Measurements from ENCODE around the gene RPTOR. TPM values are rescaled to one million over a fixed set of nuclear protein-coding genes. Genes with fewer than 3 reads are reported as not detected.

RPTOR gene
- total RNA-seq, 1 donor from 2014 or later: 18.8 TPM

DNA sequence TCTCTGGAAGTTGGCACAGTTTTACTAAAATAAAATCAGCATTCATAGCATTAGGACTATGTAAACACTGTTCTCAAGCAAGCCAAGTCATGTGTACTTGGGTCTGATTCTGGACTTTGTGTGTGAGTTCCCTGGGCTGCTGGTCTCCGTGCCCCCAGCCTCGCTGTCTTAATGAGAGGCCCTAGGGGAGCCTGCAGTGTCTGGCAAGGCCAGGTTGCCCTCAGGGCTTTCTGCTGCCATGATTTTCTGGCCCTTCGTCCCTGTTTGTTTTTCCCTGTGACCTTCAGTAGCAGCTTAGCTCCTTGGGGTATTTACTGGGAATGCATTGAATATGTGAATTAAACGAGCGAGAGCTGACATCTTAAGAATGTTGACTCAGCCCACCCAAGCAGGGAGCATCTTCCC, 161.8 kb downstream of the RPTOR start:
- peak; percentile 34 for ATAC-seq
- no peak for DNase-seq (ENCODE audit: low spot score)

- DNase-seq (ENCODE audit: low spot score) (no peak), ATAC-seq (no peak)
These were observed 163.8 kb downstream of the RPTOR start for GRCh38 chr17:80708480-80708879.

DNA sequence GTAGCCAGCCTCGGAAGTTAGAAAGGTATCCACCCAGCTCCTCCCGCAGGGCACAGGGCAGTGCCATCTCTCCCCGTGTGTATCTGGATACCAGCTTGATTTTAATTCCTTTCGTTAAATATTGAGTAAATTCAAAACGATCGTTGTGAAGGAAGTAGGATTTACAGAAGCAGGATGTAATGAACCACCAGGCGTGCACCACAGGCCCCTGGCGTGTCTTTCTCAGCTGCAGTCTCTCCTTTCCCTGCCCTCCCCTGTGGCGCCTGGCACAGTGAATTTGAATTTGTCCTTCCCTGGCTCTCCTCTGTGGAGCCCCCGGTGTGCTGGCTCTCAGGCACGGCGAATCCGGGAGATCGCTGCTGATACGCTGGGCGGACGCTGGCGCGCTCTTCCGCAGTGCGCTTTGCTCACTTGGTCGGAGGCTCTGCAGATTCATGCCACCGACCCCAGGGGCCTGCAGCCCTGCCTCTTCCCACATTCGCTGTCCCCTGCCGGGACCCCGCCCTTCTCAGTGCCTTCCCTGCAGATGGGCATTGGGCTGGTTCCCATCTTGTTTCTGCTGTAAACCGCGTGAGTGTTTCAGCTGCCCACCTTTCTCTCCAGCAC, 164.6 kb downstream of the RPTOR start:
- DNase-seq (ENCODE audit: low spot score): no peak
- ATAC-seq: no peak

DNA sequence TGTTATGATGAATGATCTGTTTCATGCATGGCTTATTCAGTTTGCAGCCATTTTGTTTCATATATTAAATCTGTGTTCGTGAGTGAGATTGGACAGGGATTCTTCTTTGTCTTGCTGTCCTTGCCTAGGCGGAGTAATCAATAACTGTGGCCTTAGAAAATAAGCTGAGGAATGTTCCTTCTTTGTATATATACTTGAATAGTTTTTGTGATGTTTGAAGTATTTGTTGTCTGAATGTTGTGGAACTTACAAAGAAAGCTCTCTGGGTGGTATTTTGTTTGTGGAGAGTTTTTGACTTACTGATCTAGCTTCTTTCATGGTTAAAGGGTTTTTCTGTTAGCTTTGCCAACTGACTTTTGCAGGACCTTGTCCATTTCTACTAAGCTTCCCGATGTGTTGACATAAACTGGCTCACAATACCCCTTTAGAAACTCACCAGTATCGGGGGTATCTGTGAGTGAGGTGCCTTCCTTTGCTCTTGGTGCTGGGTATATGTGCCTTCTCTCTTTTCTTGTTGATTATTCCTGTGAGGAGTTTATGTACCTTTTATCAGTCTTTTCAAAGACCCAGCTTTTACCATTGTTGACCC, 166.2 kb downstream of the RPTOR start:
- ATAC-seq: no peak

GRCh38 chr17:80712089-80712488, 167.5 kb downstream of the RPTOR start:
- ATAC-seq (no peak), DNase-seq (ENCODE audit: low spot score) (no peak)

More for the DNA sequence above, 166.2 kb downstream of the RPTOR start:
- DNase-seq (ENCODE audit: low spot score): no peak

DNA sequence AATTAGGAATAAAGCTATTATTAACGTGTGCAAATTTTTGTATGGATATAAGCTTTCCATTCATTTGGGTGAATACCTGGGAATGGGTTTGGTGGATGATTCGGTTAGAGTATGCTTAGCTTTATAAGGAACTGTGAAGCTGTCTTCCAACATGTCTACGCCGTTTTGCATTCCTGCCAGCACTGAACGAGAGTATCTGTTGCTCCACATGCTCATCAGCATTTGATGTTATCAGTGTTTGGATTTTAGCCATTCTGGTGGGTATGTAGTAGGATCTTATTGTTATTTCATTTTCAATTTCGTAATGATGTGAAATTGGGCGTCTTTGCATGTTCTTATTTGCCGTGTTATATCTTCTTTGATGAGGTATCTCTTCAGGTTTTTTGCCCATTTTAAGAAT, 168.0 kb downstream of the RPTOR start:
- DNase-seq (ENCODE audit: low spot score) (no peak), ATAC-seq (no peak)

- no peak for DNase-seq (ENCODE audit: low spot score)
- ATAC-seq: no peak
These were observed 172.5 kb downstream of the RPTOR start for GRCh38 chr17:80716986-80717719.

DNA sequence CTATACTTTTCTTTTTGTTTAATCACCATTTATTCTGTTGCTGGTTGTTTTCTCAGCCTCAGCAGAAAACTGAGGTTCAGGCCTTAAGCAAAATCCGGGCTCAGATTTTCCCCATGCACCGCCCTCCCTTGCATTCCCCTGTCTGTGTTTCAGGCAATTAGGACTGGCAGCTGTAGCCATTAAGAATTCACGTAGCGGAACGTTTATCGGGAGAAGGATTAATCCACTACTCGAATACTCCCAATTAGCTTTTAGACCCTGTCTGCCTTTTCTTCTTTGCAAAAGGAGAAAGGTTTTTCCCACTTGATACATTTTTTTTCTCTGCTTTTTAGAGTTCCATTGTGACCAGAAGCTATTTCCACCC, 173.1 kb downstream of the RPTOR start:
- DNase-seq (ENCODE audit: low spot score) (no peak), ATAC-seq (no peak)

DNA sequence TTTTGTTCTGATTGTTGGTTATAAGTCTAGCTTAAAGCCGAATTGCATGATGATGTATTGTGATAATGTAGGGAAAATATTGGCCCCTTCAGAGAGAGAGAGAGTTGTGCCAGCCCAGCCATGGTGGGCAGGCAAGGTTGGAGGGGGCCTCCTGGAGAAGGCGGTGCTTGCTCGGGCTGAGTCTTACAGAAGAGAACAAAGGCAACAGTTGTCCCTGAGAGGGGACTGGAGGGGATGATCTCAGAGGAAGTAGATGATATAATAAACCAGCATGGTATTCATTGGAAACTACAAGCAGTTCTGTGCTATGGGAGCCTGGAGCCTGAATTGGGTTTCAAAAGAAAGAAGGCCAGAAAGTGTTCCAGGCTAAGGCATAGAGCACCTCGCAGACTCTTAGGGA, 173.8 kb downstream of the RPTOR start:
- DNase-seq (ENCODE audit: low spot score) (no peak), ATAC-seq (no peak)

- DNase-seq (ENCODE audit: low spot score): no peak
- no peak for ATAC-seq
These were observed 174.8 kb downstream of the RPTOR start for GRCh38 chr17:80719449-80719848.

- DNase-seq (ENCODE audit: low spot score) (no peak), ATAC-seq (peak; percentile 59)
These were observed 176.3 kb downstream of the RPTOR start for GRCh38 chr17:80720610-80721577.

DNA sequence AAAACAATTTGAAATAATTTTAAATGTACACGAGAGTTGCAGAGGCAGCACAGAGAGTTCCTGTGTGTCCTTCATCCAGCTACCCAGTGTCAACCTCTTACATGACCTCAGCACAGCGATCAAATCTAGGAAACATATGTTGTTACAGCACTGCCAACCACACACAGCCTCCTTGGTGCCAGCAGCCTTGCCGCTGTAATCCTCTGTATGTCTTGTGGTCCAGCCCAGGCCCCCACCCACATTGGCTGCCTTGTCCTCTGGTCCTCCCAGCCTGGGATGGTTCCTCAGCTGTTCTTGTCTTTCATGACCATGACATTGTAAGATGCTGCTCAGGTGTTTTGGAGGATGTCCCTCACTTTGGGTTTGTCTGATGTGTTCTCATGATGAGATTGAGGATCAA, 178.0 kb downstream of the RPTOR start:
- ATAC-seq: no peak

GRCh38 chr17:80724775-80725266, 180.2 kb downstream of the RPTOR start:
- DNase-seq (ENCODE audit: low spot score) (no peak), ATAC-seq (no peak)

More for the DNA sequence above, 178.0 kb downstream of the RPTOR start:
- no peak for DNase-seq (ENCODE audit: low spot score)

DNA sequence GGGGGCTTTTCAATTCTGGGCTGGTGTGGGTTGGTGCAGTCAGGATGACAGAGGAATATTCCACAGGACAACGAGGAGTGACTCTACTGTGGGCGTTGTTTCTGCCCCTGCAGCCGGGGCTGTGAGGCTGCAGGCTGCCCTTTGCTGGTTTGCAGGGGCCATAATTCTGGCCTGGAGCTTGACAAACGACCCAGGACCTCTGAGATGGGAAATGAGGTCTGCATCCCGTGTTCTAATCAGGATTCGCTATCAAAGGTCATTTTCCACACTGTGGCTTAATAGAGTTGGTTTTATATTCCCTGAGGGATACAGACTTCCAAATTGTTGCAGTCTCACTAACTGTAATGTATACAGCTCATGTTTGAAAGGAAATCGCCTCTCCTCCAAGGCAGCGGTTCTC, 180.9 kb downstream of the RPTOR start:
- DNase-seq (ENCODE audit: low spot score) (no peak), ATAC-seq (no peak)

DNA sequence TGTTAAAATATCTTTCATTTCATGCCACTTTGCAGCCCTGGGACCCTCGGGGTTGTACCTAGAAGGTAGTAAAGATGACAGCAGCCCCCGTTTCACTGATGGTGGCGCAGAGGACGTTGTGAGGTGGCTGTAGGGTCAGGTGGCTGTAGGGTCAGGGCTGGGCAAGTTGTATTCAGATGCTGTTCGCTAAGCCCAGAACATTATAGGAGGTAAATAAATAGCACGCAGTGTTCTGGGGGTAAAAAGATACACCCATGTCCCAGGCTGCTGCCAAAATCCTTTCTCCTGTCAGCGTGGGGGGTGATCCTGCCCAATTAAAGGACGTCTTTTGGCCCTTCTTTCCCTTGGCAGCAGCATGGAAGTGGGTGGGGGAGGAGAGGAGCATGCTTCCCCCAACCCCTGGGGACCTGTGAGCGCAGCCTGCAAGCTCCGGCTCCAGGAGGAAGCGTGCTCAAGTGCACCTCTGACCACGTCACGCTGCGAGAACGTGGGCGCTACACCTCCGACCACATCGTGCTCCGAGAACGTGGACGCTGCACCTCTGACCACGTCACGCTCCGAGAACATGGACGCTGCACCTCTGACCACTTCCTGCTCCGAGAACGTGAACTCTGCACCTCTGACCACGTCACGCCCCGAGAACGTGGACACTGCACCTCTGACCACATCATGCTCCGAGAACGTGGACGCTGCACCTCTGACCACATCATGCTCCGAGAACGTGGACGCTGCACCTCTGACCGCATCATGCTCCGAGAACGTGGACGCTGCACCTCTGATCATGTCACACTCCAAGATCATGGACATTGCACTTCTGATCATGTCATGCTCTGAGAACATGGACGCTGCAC, 182.1 kb downstream of the RPTOR start:
- ATAC-seq (peak; percentile 40), DNase-seq (ENCODE audit: low spot score) (no peak)

DNA sequence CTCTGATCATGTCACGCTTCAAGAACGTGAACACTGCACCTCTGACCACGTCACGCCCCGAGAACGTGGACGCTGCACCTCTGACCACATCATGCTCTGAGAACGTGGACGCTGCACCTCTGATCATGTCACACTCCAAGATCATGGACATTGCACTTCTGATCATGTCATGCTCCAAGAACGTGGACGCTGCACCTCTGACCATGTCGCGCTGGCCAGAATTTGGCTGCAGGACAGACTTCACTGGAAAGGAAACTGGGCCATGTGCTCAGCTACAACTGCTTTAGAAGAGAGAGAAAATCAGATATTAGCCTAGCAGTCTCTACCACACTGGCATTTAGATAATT, 182.7 kb downstream of the RPTOR start:
- ATAC-seq (peak; percentile 82), DNase-seq (ENCODE audit: low spot score) (peak; percentile 86)

GRCh38 chr17:80729016-80729415, 184.4 kb downstream of the RPTOR start:
- ATAC-seq: no peak
- DNase-seq (ENCODE audit: low spot score): no peak

DNA sequence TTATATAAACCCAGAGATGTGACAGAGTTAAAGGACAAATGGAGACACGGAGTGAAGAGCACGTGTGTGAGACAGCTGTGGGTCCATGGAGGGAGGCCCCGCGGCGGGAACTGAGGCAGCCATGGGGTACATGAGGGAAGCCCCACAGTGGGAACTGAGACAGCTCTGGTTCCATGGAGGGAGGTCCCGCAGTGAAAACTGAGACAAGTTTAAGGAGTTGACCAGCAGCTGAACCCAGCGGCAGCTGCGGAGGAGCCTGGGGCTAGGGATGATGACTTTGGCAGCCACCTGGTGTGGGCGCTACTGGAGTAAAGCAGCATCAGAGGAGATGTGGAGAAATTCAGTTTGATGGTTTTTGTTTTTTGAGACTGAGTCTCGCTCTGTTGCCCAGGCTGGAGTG, 185.1 kb downstream of the RPTOR start:
- no peak for ATAC-seq
- DNase-seq (ENCODE audit: low spot score): no peak

DNA sequence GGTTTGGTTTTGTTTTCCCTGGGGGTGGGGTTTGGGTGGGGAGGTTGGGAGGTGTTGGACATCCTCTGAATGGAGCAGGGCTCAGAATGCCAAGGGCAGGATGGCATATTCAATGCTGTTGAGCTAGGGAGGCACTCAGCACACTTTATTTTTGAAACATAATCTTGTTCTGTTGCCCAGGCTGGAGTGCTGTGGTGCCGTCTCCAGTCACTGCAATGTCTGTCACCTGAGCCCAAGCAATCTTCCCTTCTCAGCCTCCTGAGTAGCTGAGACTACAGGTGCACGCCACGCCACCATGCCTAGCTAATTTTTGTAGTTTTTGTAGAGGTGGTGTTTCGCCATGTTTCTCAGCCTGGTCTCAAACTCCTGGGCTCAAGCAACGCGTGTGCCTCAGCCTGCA, 186.1 kb downstream of the RPTOR start:
- DNase-seq (ENCODE audit: low spot score) (no peak), ATAC-seq (no peak)

DNA sequence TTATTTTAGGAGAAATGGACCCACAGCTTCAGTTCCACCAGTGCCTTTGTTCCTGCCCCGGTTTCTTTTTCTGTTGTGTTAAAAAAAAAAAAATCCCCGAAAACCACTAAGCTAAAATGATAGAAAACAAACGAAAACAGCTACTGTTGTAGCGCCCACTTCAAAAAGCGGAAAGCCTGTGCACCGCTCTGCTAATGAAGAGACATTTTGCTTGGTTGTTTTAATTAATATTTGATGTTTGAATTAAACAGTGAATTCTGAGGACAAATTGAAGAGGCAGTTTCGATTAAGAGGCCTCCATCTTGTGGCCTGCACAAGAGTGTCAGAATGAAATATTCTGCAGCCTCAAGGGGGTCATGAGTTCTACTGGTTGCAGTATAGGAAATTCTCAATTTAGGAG, 186.7 kb downstream of the RPTOR start:
- no peak for ATAC-seq
- DNase-seq (ENCODE audit: low spot score): no peak
